GM12801 (cell line): ENCODE measurements around the gene SIM2.

Source experiments
- CTCF ChIP-seq: IDR thresholded peaks from one replicate; pipeline ENCODE4 v1.5.1; 2011; ENCODE audit warnings: control low read depth; ENCODE audit not compliant: insufficient read length; ENCODE audit errors: extremely low read depth

SIM2 gene

GRCh38 chr21:36776981-36777617 lies 78.2 kb downstream of the SIM2 start:
- TF ChIP-seq CTCF: no peak

DNA sequence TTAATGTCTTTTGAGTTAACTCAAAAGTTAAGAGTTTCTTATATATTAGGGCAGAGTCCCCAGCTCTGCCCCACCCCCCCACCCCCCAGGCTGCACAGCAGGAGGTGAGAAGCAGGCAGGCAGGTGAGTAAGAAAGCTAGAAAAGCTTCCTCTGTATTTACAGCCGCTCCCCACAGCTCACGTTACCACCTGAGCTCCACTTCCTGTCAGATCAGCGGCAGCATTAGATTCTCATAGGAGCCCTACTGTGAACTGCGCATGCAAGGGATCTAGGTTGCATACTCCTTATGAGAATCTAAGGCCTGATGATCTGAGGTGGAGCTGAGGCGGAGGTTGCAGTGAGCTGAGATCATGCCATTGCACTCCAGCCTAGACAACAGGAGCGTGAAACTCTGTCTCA lies 81.9 kb downstream of the SIM2 start:
- TF ChIP-seq CTCF: no peak

DNA sequence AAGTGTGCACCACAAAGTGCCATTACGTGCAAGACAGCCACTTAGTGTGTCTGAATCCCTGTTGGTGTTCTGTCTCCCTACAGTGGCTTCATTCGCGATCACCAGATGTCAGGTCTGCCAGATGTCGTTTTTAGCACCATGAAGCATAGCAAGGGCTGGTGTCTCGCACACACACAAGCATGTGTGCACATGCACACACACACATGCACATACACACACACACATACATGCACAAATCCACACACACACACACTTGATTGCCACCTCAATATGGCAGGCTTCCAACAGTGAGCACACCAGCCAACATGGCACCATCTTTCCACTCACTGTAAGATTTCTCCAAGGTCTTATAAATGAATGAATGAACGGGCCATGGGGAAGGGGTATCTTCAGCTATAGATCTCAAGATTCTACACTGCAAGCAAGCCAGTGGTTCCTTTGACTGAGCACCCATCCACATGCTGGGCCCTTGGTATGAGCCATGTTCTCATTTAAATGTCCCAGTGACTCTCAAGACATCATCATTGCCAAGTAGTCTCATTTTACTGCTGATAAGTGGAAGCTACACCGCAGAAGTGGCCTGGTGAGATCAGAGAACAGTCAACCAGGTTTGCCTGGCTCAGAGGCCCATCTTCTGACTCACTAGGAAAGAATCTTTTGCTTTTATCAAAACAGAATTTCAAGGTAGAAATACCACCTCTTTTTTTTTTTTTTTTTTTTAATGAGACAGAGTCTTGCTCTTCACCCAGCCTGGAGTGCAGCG lies 84.9 kb downstream of the SIM2 start:
- no peak for TF ChIP-seq CTCF

DNA sequence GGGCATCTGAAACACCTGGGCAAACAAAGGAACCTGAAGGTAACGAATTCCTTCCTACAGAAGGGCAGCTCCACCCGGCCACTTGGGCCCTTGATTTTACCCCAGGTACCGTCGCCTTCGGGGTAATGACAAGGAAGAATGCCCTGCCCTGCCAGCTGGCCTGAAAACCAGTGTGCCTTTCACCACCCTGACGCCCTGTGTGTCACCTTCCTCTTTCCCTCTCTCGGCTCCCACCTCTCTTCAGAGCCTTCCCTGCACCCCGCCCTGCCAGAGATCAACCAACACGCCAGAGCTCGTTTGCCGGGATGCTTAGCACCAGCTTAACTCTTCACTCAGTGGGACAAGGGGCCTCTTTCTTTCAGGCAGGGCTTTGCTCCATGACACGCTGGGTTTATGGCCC lies 86.0 kb downstream of the SIM2 start:
- TF ChIP-seq CTCF: no peak

- no peak for TF ChIP-seq CTCF
These were observed 86.7 kb downstream of the SIM2 start for GRCh38 chr21:36785615-36786014.

DNA sequence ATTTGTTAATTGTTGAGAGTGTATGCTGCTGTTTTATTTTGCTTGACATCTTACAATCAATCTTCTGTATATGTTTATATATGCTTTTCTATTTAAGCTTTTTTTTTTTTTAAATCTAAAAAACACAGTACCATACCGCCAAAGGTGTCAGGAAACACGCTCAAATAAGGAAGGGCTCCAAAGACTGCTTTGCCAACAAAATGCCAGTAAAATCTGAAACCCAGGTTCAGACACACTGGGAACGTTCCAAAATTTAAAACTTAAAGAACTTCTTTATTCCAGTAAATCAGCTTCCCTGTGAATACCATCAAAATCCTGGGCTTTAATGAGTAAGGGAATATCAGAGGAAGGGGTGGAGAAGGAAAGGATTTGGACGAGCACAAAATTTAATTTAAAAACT lies 87.3 kb downstream of the SIM2 start:
- TF ChIP-seq CTCF: no peak

DNA sequence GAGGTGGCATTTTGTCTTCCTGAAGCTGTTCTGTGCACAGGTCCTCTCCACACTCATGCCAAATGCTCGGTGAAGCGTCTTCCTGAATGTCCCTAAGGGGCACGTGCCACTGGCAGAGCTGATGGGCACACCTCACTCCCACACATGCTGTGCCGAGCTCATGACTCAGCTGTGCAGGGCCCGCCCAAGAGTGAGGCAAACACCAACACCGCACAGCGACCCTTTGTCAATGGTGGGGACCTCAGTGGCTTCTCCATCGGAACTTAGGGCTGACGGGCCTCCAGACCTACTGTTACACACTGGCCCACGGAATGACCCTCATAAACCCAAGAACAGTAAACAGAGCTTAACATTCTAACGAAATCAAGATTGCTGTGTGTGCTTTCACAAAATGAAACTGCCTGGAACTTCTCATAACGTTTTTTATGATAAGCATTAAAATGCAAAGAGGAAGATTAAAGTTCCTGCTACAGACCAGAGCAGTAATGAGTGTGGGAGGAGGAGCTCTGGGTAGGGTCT lies 89.3 kb downstream of the SIM2 start:
- no peak for TF ChIP-seq CTCF
